SJSA1 (cell line): ENCODE results near the gene ZSCAN31. TPM values are rescaled to one million over a fixed set of nuclear protein-coding genes. Genes with fewer than 3 reads are reported as not detected.
A peak's percentile ranks its signal among the peaks of the same experiment; 100 is the strongest.

ENCODE experiments used
- DNase-seq, 2 experiments: peaks; one replicate each; pipeline ENCODE4 v3.0.0-alpha.2; 2015 to 2020; ENCODE audit warnings: low spot score in 2 of 2, low read depth in 1 of 2
- H3K27ac ChIP-seq: fragments of 250-450 bp; sonication (Bioruptor Pico); 2 replicates; pipeline ENCODE4 v1.5.1; 2020; ENCODE audit warnings: mild to moderate bottlenecking, moderate library complexity
- H3K27me3 ChIP-seq: fragments of 250-450 bp; sonication (Bioruptor Pico); replicated peaks from 2 replicates; pipeline ENCODE4 v1.5.1; 2020; ENCODE audit warnings: mild to moderate bottlenecking, moderate library complexity
- H3K36me3 ChIP-seq: fragments of 250-450 bp; sonication (Bioruptor Pico); 2 replicates; pipeline ENCODE4 v1.5.1; 2020; ENCODE audit warnings: mild to moderate bottlenecking
- H3K4me1 ChIP-seq: fragments of 250-450 bp; sonication (Bioruptor Pico); replicated peaks from 2 replicates; pipeline ENCODE4 v1.6.1; 2021; ENCODE audit warnings: mild to moderate bottlenecking
- H3K4me3 ChIP-seq: fragments of 250-450 bp; sonication (Bioruptor Pico); 2 replicates; pipeline ENCODE4 v1.5.1; 2020; ENCODE audit warnings: mild to moderate bottlenecking
- H3K9me3 ChIP-seq: fragments of 250-450 bp; sonication (Bioruptor Pico); replicated peaks from 2 replicates; pipeline ENCODE4 v1.5.1; 2020; ENCODE audit warnings: mild to moderate bottlenecking
- total RNA-seq: library from RNA; depleted of rRNA; stranded (reverse); fragments of >200 nt; shearing (Covaris generic); gene quantifications from 2 replicates; pipeline ENCODE4 v1.2.3, GENCODE V29; 2014

The ZSCAN31 gene
- total RNA-seq, 1 experiment from 2014 or later: 17.9 TPM

GRCh38 chr6:28347119-28347518, 11.2 kb upstream of the ZSCAN31 start:
- no peak overlapping the region for H3K27ac ChIP-seq
- no peaks in the 10 kb centered on the region for H3K27me3 ChIP-seq
- H3K4me3 ChIP-seq: no peak overlapping the region
- H3K9me3 ChIP-seq: no peaks in the 10 kb centered on the region
- H3K36me3 ChIP-seq: no peaks in the 10 kb centered on the region
- H3K4me1 ChIP-seq: peaks cover 12% of the 10 kb centered on the region
- no peak for DNase-seq

- Histone ChIP-seq H3K36me3 (peaks cover 3% of the 10 kb centered on the region; the same call in 1 of the 2 replicates), H3K9me3 (no peaks in the 10 kb centered on the region; the same call in 1 of the 2 replicates), H3K27me3 (no peaks in the 10 kb centered on the region), H3K4me3 (no peak overlapping the region), H3K4me1 (no peaks in the 10 kb centered on the region), H3K27ac (no peak overlapping the region)
- no peak for DNase-seq
Observed at GRCh38 chr6:28345201-28345600, 9.3 kb upstream of the ZSCAN31 start.

- H3K9me3 ChIP-seq: no peaks in the 10 kb centered on the region; the same call in 1 of the 2 replicates
- DNase-seq: no peak
- H3K27me3 ChIP-seq: no peaks in the 10 kb centered on the region
- peaks cover 3% of the 10 kb centered on the region; the same call in 1 of the 2 replicates for H3K36me3 ChIP-seq
- no peaks in the 10 kb centered on the region for H3K4me1 ChIP-seq
- no peak overlapping the region for H3K27ac ChIP-seq
- H3K4me3 ChIP-seq: no peak overlapping the region
Observed at GRCh38 chr6:28343898-28344677, 8.1 kb upstream of the ZSCAN31 start.

GRCh38 chr6:28340310-28341095, 4.6 kb upstream of the ZSCAN31 start:
- Histone ChIP-seq H3K4me1 (peaks cover 9% of the 10 kb centered on the region), H3K9me3 (no peaks in the 10 kb centered on the region; the same call in 1 of the 2 replicates), H3K4me3 (no peak overlapping the region), H3K27ac (no peak overlapping the region), H3K27me3 (no peaks in the 10 kb centered on the region), H3K36me3 (peaks cover 3% of the 10 kb centered on the region; the same call in 1 of the 2 replicates)
- no peak for DNase-seq

- H3K27me3 ChIP-seq: no peaks in the 10 kb centered on the region
- H3K9me3 ChIP-seq: no peaks in the 10 kb centered on the region; the same call in 1 of the 2 replicates
- peaks cover 3% of the 10 kb centered on the region; the same call in 1 of the 2 replicates for H3K36me3 ChIP-seq
- DNase-seq: no peak
- H3K4me3 ChIP-seq: peak overlapping the region; percentile 50
- H3K27ac ChIP-seq: peak overlapping the region; percentile 96
- peaks cover 12% of the 10 kb centered on the region for H3K4me1 ChIP-seq
Observed at GRCh38 chr6:28337121-28337520, 1.2 kb upstream of the ZSCAN31 start.

GRCh38 chr6:28336284-28337120, 554 bp upstream of the ZSCAN31 start:
- peak; percentile 73 to 77 for DNase-seq
- Histone ChIP-seq H3K9me3 (no peaks in the 10 kb centered on the region; the same call in 1 of the 2 replicates), H3K4me3 (peak overlapping the region; percentile 50), H3K27ac (peak overlapping the region; percentile 96), H3K4me1 (peaks cover 12% of the 10 kb centered on the region), H3K36me3 (peaks cover 3% of the 10 kb centered on the region; the same call in 1 of the 2 replicates), H3K27me3 (no peaks in the 10 kb centered on the region)

GRCh38 chr6:28335040-28335563, 846 bp downstream of the ZSCAN31 start:
- Histone ChIP-seq H3K27ac (peak overlapping the region; percentile 96), H3K36me3 (no peaks in the 10 kb centered on the region), H3K27me3 (no peaks in the 10 kb centered on the region), H3K4me1 (peaks cover 12% of the 10 kb centered on the region), H3K4me3 (peak overlapping the region; percentile 50), H3K9me3 (no peaks in the 10 kb centered on the region)
- DNase-seq: no peak

GRCh38 chr6:28334286-28335039, 1.5 kb downstream of the ZSCAN31 start:
- Histone ChIP-seq H3K4me3 (no peak overlapping the region), H3K27ac (peak overlapping the region; percentile 96), H3K9me3 (no peaks in the 10 kb centered on the region), H3K4me1 (peaks cover 12% of the 10 kb centered on the region), H3K36me3 (no peaks in the 10 kb centered on the region), H3K27me3 (no peaks in the 10 kb centered on the region)
- DNase-seq: no peak

- Histone ChIP-seq H3K9me3 (no peaks in the 10 kb centered on the region; the same call in 1 of the 2 replicates), H3K27ac (no peak overlapping the region), H3K4me3 (no peak overlapping the region), H3K36me3 (peaks cover 7% of the 10 kb centered on the region; the same call in 1 of the 2 replicates), H3K27me3 (no peaks in the 10 kb centered on the region), H3K4me1 (peaks cover 12% of the 10 kb centered on the region)
- DNase-seq: no peak
Observed at GRCh38 chr6:28333599-28334018, 2.3 kb downstream of the ZSCAN31 start.

- no peak for DNase-seq
Observed at GRCh38 chr6:28333047-28333446, 2.9 kb downstream of the ZSCAN31 start.

GRCh38 chr6:28330041-28330440, 5.9 kb downstream of the ZSCAN31 start:
- Histone ChIP-seq H3K4me1 (peaks cover 2% of the 10 kb centered on the region; the same call in 1 of the 2 replicates), H3K36me3 (peaks cover 21% of the 10 kb centered on the region), H3K4me3 (no peak overlapping the region), H3K27ac (no peak overlapping the region), H3K9me3 (peaks cover 20% of the 10 kb centered on the region), H3K27me3 (no peaks in the 10 kb centered on the region)
- DNase-seq: no peak

More at GRCh38 chr6:28333047-28333446, 2.9 kb downstream of the ZSCAN31 start:
- Histone ChIP-seq H3K36me3 (peaks cover 7% of the 10 kb centered on the region; the same call in 1 of the 2 replicates), H3K4me3 (no peak overlapping the region), H3K4me1 (peaks cover 12% of the 10 kb centered on the region), H3K27me3 (no peaks in the 10 kb centered on the region), H3K27ac (no peak overlapping the region), H3K9me3 (no peaks in the 10 kb centered on the region; the same call in 1 of the 2 replicates)

GRCh38 chr6:28326371-28326948, 9.5 kb downstream of the ZSCAN31 start:
- H3K27me3 ChIP-seq: no peaks in the 10 kb centered on the region
- peaks cover 24% of the 10 kb centered on the region for H3K36me3 ChIP-seq
- peaks cover 20% of the 10 kb centered on the region for H3K9me3 ChIP-seq
- no peak overlapping the region for H3K27ac ChIP-seq
- DNase-seq: no peak
- H3K4me1 ChIP-seq: no peaks in the 10 kb centered on the region
- H3K4me3 ChIP-seq: no peak overlapping the region
